Hair follicle dermal papilla cell (primary cell): ENCODE measurements around the gene PTPRD. TPM values are rescaled to one million over a fixed set of nuclear protein-coding genes. Genes with fewer than 3 reads are reported as not detected.

ENCODE experiments used
- small RNA-seq: library from RNA; depleted of rRNA; stranded (forward); fragments of <200 nt; gene quantifications from one replicate; pipeline ENCODE3, GENCODE V24; 2012
- total RNA-seq: library from RNA; depleted of rRNA; stranded (reverse); fragments of >200 nt; gene quantifications from 2 replicates; pipeline ENCODE4 v1.2.3, GENCODE V29; 2012

PTPRD gene
- total RNA-seq, result 2.2 and 11.0 TPM in 2 replicates

GRCh38 chr9:10612641-10613398, at the start of gene PTPRD:
TSS of gene PTPRD (minus strand) at chr9:10613002.

Small RNA genes lying within 50 kb of the gene (small RNA-seq; reads per million reads assigned to genes)
- gene AL135790.2 (not detected), gene RNU7-185P (not detected)
